Tongue (tissue), 2 donors: Measurements from ENCODE around the gene TAS2R38. TPM values are rescaled to one million over a fixed set of nuclear protein-coding genes. Genes with fewer than 3 reads are reported as not detected.
"Not testable (repeated sequence)": the region's sequence is repeated elsewhere in the genome, so short reads cannot be mapped to it uniquely, and the experiment has no call there.

Experiments used
- DNase-seq: peaks from one replicate; pipeline ENCODE4 v3.0.0-alpha.2; 2015
- total RNA-seq: library from RNA; depleted of rRNA; stranded (reverse); fragments of >200 nt; gene quantifications from one replicate; pipeline ENCODE4 v1.2.3, GENCODE V29; 2014

Gene TAS2R38
- total RNA-seq, result not detected

DNA sequence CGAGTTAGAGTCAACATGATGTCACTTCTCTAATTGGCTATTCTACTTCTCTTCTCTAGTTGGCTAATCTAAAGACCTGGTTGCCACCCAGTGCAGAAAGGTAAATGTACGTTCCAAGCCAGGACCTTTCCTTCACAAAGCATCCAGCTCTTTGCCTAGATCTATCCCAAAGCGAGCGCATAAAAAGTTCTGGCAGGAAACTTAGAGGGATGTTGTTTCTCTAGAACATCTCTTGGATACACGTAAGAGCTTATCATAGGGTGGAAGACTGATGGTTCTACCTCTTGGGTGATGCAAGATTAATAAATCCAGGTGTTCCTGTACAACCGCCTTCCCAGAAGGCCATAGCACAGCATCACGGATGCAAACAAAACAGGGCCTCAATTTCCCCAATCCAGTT is at the start of gene TAS2R38:
TSS of gene TAS2R38 (minus strand) at position 101 of the 400 bp plus-strand sequence. CDS start at position 17, 84 bp downstream.
- DNase-seq, result no peak

DNA sequence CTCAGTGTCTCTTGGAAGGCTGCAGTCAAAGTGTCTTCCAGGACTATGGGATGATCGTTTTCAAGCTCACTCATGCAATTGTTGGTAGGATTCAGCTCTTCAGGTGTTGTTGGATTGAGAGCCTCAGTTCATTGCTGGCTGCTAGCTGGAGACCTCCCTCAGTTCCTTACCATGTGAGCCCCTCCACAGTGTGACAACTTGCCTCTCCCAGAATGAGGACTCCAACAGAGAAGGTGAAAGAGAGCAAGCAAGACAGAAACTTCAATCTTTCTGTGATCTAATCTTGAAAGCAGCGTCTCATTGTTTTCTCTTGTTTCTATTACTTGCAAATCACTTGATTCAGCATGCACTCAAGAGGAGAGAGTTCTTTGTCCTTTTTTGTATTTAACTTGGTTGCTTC is 44.6 kb upstream of the TAS2R38 start:
- DNase-seq, result no peak

DNA sequence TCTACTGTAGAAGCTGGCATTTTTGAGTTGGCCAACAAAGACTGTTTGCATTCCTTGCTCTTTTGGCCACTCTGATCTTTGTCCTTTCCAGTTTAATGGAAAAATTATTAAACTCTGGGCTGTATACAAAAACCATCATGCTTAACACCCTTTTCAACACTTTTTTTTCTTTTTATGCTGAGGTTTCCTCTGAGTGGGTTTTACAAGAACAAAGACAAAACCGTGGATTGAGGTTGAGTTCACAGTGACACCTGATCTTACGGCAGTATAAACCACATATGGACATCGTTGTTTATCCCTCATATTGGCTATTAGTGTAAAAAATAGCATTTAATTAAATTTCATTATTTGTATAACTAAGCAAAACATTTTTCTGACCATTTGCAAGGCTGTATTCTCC is 43.9 kb upstream of the TAS2R38 start:
- DNase-seq, result no peak

DNA sequence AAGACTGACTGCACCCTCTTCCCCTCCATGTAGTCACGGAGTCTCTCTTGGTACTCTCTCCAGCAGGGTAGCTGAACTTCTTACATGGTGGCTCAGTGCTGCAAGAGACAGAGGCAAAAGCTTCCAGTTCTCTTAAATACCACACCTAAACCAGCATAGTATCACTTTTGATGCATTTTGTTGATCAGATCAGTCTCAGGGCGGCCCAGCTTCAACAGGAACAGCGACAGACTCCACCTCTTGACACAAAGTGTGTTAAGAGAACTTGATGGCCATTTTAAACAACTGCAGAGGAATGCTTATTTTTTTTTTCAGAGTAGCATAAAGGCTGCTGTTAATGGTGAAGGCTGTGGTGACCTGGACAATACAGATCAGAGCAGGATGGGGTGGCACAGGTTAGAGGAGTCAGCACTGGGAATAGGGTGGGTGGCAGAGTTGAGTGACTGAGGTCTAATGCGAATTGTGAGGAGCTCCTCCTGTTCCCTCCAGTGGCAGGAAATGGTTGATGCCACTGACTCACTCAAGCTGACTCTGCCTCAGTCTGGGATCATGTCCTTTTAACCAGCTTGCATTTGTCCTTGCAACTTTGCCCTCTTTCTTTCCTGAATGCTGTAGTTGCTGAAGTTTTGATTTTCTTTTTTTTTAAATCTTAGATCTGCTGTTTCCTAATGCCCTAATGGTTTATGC is 39.4 kb upstream of the TAS2R38 start:
- DNase-seq, result no peak

DNA sequence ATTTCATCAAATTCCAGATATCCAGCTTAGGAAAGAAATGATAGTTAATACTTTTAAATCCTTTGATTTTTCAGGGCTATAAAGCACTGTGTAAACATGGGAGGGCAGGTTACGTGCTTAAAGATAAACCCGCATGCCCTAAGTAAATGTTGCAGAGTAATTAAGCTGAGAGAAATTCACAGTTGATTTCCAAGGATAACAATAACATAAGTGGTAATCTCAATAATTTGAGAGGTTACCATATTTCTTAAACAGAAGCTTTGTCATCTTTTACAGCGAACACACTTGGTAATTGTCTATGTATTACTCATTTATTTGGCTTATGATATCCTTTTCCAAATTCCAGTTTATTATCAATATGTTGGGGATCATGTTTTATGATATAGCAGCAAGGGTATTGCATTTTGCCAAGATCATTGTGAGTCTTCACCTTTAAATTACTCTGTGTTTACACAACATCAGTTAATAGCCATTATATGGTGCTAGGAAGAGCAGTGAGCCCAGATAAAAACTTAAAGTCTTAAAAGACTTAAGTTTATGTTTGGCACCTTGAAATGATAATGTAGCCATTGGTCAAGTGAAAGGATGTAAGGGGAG is 37.5 kb upstream of the TAS2R38 start:
- DNase-seq, result no peak

DNA sequence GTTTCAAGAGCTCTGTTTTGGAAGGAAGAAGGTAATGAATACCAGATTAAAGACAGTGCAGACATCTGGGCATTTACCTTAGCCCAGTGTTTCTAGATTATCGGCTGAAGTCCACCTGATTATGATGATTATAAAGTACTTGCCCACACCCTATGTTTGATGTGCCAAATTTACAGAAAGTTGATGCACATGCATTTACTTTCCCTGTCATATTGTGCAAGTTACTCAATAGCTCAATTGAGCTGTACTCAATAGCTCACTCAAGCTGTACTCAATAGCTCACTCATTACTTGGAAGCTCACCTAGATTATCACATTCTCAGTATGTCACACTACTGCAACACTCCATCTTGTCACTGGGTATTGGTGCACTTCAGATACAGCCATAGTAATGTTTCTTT is 35.6 kb upstream of the TAS2R38 start:
- no peak for DNase-seq

DNA sequence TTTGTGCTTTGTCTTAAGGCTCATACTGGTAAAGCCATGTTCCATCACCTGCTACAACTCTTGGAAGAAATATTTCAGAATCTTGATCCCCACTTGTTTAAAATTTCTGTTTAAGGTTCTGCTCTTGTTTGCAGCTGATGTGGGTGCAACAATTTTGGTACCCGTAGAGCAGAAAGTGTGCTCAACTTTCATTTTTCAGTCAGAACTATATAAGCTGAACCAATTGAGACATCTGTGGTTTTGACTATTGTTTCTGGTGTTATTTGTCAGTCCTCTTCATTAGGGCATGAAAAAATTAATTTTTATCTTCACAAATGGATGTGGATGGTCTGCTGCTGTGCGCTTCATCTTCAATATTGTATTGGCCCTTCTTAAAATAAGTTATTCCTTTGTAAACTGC is 33.0 kb upstream of the TAS2R38 start:
- DNase-seq, result no peak

DNA sequence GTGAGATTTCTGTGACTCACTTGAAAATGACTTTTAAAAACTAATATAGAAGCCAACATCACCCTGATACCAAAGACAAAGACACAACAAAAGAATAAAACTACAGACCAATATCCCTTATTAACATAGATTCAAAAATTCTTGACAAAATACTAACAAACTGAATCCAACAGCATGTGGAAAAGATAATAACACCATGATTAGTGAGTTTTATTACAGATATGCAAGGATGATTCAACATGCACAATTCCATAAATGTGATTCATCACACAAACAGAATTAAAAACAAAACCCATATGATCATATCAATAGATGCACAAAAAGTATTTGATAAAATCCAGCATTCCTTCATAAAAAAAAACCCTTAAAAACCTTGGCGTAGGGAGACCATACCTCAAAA is 28.6 kb upstream of the TAS2R38 start:
- DNase-seq, result no peak

DNA sequence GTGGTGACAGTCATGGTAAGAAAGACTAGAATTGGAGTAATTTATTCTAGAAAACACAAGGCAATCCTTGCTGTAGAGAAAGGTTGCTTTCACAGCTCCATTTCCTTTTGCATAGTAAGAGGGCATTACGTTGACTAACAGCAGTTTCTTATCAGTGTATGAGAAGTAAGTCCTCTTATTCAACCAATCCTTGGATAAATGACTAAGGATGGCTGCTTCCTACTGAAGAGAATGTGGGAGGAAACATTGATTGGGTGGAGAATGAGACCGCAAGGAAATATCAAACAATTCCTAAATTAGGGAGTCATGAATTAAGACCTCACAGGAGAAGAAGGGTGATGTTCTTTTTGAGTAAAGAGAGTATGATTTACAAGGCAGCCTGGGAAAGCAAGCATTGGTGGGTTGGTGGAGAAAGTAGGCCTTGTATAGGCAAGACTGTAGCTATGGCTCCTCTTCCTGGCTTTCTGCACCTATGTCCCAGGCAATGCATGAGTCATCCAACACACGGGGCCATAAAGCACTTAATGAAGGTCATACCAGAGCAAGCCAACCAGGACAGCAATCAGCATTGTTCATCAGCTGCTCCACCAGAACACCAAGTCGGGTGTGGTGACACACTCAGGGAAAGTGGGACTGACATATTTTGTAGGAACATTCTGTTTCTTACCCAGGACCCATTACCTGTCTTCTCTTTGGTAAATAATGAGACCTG is 27.7 kb upstream of the TAS2R38 start:
- no peak for DNase-seq

DNA sequence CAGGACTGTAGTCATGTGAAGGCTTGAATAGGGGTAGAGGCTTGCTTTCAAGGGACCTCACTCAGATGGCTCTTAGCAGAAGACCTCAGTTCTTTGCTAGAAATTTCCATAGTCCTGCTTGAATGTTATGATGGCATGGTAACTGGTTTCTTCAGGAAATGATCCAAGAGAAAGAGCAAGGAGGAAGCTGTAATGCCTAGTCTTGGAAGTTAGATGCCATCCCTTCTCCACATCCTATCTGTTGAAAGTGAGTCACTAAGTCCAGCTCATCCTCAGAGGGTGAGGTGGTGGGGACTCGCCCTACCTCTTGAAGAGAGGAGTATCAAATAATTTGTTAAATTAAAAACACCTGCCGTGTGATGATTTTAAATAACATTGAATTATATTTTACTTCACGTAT is 26.7 kb upstream of the TAS2R38 start:
- DNase-seq, result no peak

DNA sequence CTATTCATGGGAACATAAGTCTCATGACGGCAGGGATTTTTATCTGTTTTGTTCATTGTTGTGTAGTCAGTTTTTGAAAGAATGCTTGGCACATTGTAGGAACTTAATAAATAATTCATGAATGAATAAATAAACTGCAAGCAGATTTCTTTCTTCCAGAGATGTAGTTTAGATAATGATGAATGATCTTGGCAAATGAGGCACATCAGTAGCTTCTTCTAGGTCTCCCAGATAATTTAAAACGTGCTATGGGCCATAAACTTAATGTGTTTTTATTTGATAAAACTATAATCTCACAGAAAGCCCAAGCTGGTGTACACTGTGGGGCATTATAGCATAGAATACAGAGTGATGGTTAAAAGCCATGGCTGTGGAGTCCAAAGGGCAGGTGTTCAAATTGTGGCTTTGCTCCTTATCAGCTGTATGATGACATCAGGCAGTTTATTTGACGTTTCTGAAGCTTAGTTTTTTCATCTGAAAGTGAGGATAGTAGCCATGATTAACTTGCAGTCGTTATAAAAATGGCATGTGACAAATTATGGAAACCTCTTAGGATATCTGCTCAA is 25.6 kb upstream of the TAS2R38 start:
- no peak for DNase-seq

DNA sequence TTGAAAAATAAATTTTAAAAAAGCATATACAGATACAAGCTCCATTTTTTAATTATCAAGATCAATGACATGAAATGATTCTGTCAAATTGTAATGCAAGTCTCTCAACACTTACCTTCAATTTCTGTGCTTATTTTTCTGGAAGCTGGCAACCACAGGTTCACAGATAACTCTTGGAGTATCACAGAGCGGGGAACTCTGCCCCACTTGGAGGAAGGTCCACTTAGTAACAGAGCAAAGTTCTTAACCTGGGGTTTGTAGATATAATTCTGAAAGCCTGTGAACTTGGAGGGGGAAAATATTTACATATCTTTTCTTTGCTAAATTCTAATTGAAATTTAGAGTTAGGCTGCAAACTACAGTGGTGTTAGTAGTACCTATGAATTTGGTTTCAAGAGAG is 19.8 kb upstream of the TAS2R38 start:
- DNase-seq, result no peak

DNA sequence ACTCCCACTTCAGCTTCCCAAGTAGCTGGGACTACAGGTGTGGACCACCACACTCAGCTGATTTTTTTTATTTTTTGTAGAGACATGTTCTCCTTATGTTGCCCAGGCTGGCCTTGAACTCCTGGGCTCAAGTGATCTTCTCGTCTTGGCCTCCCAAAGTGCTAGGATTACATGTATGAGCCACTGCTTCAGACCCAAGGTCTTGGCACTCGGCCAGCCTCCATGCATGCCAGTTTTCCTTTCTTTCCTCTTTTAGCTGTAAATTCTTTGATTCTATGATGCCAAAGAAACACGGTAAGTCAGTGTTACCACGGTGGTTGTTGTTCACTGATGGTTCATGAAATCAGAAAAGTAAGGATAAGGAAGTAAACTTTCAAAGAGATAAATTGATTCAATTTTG is 19.1 kb upstream of the TAS2R38 start:
- no peak for DNase-seq

DNA sequence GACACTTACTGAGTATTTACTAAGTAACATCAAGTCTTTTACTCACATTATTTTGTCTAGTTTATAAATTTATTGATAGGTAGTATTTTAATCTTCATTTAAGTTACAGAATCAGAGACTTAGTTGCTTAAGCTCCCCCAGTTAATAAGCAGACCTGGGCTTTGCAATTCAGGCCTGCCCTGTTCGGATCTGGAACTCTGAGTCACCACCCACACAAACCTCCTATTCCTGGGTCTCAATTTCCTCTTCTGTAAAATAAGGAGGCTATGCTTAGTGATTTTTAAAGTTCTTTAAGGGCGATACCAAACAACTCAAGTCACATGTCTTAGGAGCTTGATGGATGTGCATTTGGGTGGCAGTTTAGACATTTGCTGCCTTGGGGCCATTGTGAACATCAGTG is 18.6 kb upstream of the TAS2R38 start:
- DNase-seq, result no peak

DNA sequence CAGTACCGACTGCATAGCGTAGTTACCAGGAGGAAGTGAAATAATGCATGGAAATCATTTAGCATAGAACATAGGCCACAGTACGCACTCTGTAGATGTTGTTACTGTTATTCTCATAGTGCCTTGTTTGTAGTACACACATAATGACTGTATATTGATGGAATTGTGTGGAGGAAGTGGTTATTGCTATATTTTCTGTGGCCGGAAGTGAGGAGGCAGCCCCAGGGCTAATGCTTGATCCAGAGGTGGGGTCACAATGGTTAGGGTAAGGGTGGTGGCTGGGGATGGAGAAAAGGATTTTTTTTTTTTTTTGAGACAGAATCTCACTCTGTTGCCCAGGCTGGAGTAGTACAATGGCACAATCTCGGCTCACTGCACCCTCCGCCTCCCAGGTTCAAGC is 17.6 kb upstream of the TAS2R38 start:
- DNase-seq, result no peak

DNA sequence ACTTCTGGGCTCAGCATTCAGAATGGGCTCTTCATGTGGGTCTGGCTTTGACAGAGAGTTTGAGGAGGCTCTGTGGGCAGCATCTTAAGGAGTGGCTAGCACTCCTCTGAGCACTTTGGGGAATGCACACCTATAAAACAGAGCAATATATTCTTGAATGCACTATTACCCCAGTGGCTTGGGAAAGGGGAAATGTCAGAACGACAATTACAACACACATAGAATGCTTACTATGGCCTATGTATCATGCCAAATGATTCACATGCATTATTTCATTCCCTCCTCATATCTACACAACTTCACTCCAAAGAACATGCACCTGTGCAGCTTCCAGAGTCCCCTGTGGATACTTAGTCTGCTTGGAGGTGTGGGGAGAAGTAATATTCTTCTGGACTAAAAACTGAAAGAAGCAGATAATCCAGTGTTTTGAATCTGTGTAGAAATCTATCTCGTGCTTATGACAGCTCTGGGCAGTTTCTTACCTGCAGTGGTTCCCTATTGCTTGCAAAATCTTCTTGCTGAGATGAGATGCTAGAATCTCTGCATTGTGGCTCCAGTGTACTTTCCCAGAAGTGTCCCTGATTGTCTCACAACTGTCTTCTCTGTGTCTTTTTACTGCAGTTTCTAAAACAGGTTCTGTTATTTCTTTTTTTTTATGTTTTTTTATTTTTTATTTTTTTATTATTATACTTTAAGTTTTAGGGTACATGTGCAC is 16.6 kb upstream of the TAS2R38 start:
- DNase-seq, result no peak

DNA sequence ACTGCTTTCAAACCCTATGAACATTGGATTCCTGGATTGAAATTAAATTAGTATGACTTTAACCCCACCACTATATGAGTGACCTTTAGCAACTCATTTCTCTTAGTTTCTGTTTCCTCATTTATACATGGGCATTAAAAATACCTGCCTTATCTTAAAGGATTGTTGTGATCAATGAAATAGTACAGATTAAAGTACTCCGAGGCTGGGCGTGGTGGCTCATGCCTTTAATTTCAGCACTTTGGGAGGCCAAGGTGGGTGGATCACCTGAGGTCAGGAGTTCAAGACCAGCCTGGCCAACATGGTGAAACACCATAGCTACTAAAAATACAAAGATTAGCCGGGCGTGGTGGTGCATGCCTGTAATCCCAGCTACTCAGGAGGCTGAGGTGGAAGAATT is 14.2 kb upstream of the TAS2R38 start:
- not testable (repeated sequence) for DNase-seq

DNA sequence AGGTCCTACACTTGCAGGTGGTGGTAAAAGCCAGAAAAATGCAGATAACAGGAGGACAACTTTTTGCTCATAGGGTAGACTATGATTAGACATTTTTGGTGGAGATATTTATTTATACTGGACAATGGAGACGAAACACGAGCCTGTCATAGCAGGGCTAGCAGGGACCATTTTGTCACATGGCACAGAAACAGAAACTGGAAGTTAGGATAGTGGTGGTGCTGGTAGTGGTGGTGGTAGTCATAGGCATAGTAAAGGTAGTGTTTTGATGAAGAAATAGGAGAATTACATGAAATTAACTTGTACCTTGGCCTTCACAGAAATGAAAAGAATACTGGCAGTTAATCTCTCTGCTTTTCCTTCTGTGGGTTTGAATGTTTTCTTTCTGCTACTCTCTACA is 13.3 kb upstream of the TAS2R38 start:
- no peak for DNase-seq

DNA sequence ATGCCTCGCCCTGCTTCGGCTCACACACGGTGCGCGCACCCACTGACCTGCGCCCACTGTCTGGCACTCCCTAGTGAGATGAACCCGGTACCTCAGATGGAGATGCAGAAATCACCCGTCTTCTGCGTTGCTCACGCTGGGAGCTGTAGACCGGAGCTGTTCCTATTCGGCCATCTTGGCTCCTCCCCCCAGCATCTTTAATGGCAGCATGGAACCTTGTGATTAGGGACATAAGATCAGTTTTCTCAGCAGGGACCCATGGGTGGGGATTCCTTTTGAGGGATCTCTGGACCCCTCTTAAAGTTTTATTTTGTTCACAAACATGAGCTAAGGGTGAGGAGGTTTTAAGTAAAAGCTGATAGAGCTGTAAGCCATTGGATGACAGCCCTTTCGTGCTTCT is 12.4 kb upstream of the TAS2R38 start:
- not testable (repeated sequence) for DNase-seq

DNA sequence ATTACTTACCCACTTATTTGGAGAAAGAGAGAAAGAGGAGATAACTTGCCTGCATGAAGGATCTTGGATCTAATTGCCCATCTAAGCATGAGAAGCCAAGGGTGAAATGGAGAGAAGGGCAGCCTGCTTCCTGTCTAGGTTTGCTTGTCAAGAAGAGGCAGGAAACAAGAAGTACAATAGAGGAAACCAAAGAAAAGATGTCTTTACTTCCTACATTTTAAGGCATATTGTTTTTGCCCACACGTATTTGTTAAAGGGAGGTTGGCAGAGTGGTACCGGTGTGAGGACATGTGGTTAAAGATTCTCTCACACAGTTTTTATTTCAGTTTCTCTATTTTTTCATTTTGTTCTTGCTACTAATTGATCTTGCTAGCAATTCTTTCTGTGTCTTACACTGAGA is 6.0 kb upstream of the TAS2R38 start:
- DNase-seq, result no peak

DNA sequence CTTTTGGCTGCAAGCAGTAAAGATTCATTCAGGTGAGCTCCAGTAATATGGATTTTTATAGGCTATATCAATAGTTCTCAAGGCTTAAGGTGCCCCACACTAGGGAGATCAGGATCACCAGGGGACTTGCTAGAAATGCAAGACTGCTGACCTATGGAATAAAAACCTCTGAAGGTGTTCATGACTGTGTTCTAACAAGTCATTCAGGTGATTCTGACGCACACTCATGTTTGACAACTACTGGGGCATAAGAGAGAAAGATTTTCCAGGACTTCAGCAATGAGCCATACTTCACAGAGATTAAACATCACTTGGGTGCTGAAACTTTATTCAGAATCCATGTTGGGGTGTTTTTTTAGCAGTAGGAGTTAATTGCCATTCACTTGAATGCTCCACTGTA is 4.8 kb upstream of the TAS2R38 start:
- DNase-seq, result no peak

DNA sequence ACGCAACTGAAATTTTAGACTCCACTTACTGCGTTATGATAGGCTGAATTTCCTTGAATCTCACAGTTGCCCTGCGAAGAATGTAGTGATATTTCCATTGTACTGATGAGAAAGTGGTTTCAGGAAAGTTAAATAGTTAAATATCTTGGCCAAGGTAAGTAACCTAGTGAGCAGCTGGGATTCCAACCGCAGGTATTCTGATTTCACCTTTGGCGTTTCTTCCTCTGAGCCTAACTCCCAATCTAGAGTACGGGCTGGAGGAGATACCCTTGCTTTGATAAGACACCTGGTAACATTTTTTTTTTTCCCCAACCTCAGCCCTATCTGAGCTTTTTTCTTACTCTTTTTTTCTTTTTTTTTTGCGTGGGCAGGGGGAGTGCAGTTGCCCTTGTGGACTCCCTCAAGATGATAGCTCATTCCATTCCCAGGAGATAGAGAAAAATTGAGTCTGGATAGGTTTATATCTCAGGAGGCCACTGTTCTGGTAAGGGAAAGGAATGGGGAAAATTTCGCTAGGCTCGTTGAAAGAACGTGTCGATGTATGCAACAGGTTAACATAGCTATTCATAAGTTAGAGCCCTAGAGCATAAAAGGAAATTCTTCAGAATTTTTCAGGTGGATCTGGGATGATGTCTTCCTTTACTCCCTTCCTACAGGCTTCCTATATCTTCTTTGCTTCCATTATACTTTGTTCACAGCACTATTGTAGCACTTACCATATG is 3.1 kb upstream of the TAS2R38 start:
- DNase-seq, result no peak
